Left hindlimb (tissue), 1 donor: ENCODE measurements around the gene OSBPL10.
"Not testable (repeated sequence)": the region's sequence is repeated elsewhere in the genome, so short reads cannot be mapped to it uniquely, and the experiment has no call there.

ENCODE experiments used
- DNase-seq: peaks from one replicate; pipeline ENCODE4 v3.0.0-alpha.2; 2018

OSBPL10 gene

GRCh38 chr3:31981206-31982181 lies at the start of gene OSBPL10, which contains the start of gene ZNF860:
Gene OSBPL10 (minus strand): TSS chr3:31981262. CDS start chr3:31981179, 83 bp downstream.
Gene ZNF860 (plus strand): TSS chr3:31981750. CDS start chr3:31989080, 7,330 bp downstream.
- DNase-seq: peak; percentile 89

GRCh38 chr3:32026593-32026992 lies 45.5 kb upstream of the OSBPL10 start:
- no peak for DNase-seq

GRCh38 chr3:32022947-32023346 lies 41.9 kb upstream of the OSBPL10 start:
- no peak for DNase-seq

- DNase-seq: no peak
Observed at GRCh38 chr3:32021748-32022147, 40.7 kb upstream of the OSBPL10 start.

GRCh38 chr3:32021155-32021554 lies 40.1 kb upstream of the OSBPL10 start:
- DNase-seq: no peak

GRCh38 chr3:32018757-32019564 lies 37.9 kb upstream of the OSBPL10 start:
- no peak for DNase-seq

GRCh38 chr3:32017286-32017685 lies 36.2 kb upstream of the OSBPL10 start:
- DNase-seq: no peak

- DNase-seq: not testable (repeated sequence)
Observed at GRCh38 chr3:32015638-32016037, 34.6 kb upstream of the OSBPL10 start.

GRCh38 chr3:32010699-32011098 lies 29.6 kb upstream of the OSBPL10 start:
- not testable (repeated sequence) for DNase-seq

GRCh38 chr3:32009957-32010356 lies 28.9 kb upstream of the OSBPL10 start:
- DNase-seq: no peak

- DNase-seq: no peak
Observed at GRCh38 chr3:32009101-32009500, 28.0 kb upstream of the OSBPL10 start.

- no peak for DNase-seq
Observed at GRCh38 chr3:32004113-32004765, 23.2 kb upstream of the OSBPL10 start.

- DNase-seq: no peak
Observed at GRCh38 chr3:32003380-32003779, 22.3 kb upstream of the OSBPL10 start.

- DNase-seq: no peak
Observed at GRCh38 chr3:32002561-32003368, 21.7 kb upstream of the OSBPL10 start.

GRCh38 chr3:32000877-32001276 lies 19.8 kb upstream of the OSBPL10 start:
- DNase-seq: no peak

- no peak for DNase-seq
Observed at GRCh38 chr3:31999907-32000439, 18.9 kb upstream of the OSBPL10 start.

GRCh38 chr3:31997500-31997899 lies 16.4 kb upstream of the OSBPL10 start:
- DNase-seq: no peak

- DNase-seq: no peak
Observed at GRCh38 chr3:31996195-31996594, 15.1 kb upstream of the OSBPL10 start.

- DNase-seq: not testable (repeated sequence)
Observed at GRCh38 chr3:31995026-31995425, 14.0 kb upstream of the OSBPL10 start.

- no peak for DNase-seq
Observed at GRCh38 chr3:31993843-31994242, 12.8 kb upstream of the OSBPL10 start.

- not testable (repeated sequence) for DNase-seq
Observed at GRCh38 chr3:31992995-31993394, 11.9 kb upstream of the OSBPL10 start.

GRCh38 chr3:31988271-31988670 lies 7.2 kb upstream of the OSBPL10 start:
- DNase-seq: no peak
